ENCODE data around the gene MGME1. TPM values are rescaled to one million over a fixed set of nuclear protein-coding genes. Genes with fewer than 3 reads are reported as not detected.
A peak's percentile ranks its signal among the peaks of the same experiment; 100 is the strongest.

MGME1 gene
- polyA plus RNA-seq, 4 donors: 10.5 to 41.5 (median 14.0) TPM

DNA sequence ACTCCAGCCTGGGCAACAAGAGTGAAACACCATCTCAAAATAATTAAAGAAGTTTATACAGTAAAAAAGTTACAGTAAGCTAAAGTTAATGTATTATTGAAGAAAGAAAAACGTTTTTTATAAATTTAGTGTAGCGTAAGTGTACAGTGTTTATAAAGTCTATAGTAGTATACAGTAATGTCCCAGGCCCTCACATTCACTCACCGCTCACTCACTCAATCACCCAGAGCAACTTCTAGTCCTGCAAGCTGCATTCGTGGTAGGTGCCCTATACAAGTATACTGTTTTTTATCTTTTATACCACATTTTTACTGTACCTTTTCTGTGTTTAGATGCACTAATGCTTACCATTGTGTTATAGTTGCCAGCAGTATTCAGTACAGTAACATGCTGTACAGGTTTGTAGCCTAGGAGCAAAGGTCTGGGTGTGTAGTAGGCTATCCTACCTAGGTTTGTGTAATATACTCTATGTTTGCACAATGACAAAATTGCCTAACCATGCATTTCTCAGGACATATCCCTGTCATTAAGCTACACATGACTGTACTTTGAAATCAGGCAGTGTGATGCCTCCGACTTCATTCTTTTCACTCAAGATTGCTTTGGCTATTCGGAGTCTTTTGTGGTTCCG lies 16.7 kb downstream of the MGME1 start:
- H3K36me3 ChIP-seq (ENCODE audit: control insufficient read depth in 3 of 3, insufficient read depth in 2 of 3, low read depth in 1 of 3, low read length in 3 of 3): peaks cover 0 to 34% (median 6%) of the 10 kb centered on the region in 3 donors
- DNase-seq (peak; percentile 91 to 94), FAIRE-seq (peak; percentile 23)
- no peaks in the 10 kb centered on the region for H3K9me3 ChIP-seq (ENCODE audit: control insufficient read depth in 2 of 2, insufficient read depth in 1 of 2, low read depth in 1 of 2, low read length in 1 of 2)
- H3K4me1 ChIP-seq (ENCODE audit: control insufficient read depth in 3 of 3, insufficient read depth in 2 of 3, low read depth in 1 of 3, low read length in 2 of 3): peaks cover 0 to 10% (median 0%) of the 10 kb centered on the region in 3 donors
- peak overlapping the region in 1 of 3 donors; percentile 84 for H3K27ac ChIP-seq (ENCODE audit: low read depth in 1 of 3, low read length in 2 of 3)
- WGBS, 3 donors: 44 to 76% (median 59%) methylated on average over 7 of the region's 7 CpGs
- H3K27me3 ChIP-seq (ENCODE audit: control insufficient read depth in 3 of 3, insufficient read depth in 3 of 3, low read length in 3 of 3): no peaks in the 10 kb centered on the region
- H3K4me3 ChIP-seq (ENCODE audit: low read depth in 1 of 3, low read length in 3 of 3): no peak overlapping the region

DNA sequence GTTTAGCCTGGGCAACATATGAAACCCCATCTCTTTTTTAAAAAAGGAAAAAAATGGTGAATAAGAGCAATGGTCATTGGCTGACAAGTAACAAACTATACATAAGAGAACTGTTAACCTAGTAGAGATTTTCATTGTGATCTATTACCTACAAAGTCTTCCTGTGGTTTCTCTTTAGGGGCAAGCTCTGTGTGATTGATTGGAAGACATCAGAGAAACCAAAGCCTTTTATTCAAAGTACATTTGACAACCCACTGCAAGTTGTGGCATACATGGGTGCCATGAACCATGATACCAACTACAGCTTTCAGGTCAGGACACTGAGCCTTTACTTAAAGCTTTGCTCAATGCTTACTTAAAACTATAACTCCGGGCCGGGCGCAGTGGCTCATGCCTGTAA lies 19.2 kb downstream of the MGME1 start:
- WGBS, 3 donors: 93 to 96% (median 94%) methylated on average over 3 of the region's 3 CpGs
- Histone ChIP-seq H3K4me3 (ENCODE audit: low read depth in 1 of 3, low read length in 3 of 3) (no peak overlapping the region), H3K9me3 (ENCODE audit: control insufficient read depth in 2 of 2, insufficient read depth in 1 of 2, low read depth in 1 of 2, low read length in 1 of 2) (no peaks in the 10 kb centered on the region), H3K36me3 (ENCODE audit: control insufficient read depth in 3 of 3, insufficient read depth in 2 of 3, low read depth in 1 of 3, low read length in 3 of 3) (peaks cover 0 to 31% (median 6%) of the 10 kb centered on the region in 3 donors), H3K27ac (ENCODE audit: low read depth in 1 of 3, low read length in 2 of 3) (no peak overlapping the region), H3K4me1 (ENCODE audit: control insufficient read depth in 3 of 3, insufficient read depth in 2 of 3, low read depth in 1 of 3, low read length in 2 of 3) (peaks cover 0 to 10% (median 0%) of the 10 kb centered on the region in 3 donors), H3K27me3 (ENCODE audit: control insufficient read depth in 3 of 3, insufficient read depth in 3 of 3, low read length in 3 of 3) (no peaks in the 10 kb centered on the region)
- FAIRE-seq (no peak), DNase-seq (no peak)

DNA sequence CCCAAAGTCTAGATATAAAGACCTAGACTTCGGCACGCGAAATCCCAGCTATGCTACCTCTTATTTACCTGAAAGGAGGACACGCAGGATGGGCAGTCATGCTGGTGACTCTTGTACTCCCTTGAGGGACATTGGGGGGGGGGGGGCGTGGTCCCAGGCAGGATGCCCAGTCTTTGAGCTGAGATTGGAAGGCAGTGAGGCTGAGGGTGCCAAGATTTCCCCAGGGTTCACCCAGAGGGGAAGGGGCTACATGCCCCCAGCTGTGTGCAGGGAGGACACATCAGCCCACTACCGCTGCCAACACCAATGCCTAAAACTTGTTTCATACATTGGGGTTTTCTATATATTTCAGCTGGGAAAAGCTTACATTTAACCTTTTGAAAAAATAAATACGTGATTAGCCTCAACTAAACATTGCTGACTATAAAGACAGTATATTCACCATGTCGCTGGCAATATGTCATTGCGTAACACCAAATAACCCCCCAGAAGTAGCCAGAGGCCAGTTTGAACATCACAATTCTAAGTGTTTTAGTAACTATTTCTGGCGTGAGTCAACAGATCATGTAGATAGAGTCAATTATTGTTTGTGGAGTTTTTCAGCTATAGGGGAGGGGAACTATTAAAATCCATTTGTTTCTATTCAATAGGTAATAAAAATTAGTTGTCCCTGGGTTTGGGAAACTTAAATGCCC lies 21.6 kb downstream of the MGME1 start:
- Histone ChIP-seq H3K4me1 (ENCODE audit: control insufficient read depth in 3 of 3, insufficient read depth in 2 of 3, low read depth in 1 of 3, low read length in 2 of 3) (peaks cover 0 to 7% (median 0%) of the 10 kb centered on the region in 3 donors), H3K4me3 (ENCODE audit: low read depth in 1 of 3, low read length in 3 of 3) (no peak overlapping the region), H3K27ac (ENCODE audit: low read depth in 1 of 3, low read length in 2 of 3) (no peak overlapping the region), H3K9me3 (ENCODE audit: control insufficient read depth in 2 of 2, insufficient read depth in 1 of 2, low read depth in 1 of 2, low read length in 1 of 2) (no peaks in the 10 kb centered on the region), H3K27me3 (ENCODE audit: control insufficient read depth in 3 of 3, insufficient read depth in 3 of 3, low read length in 3 of 3) (no peaks in the 10 kb centered on the region), H3K36me3 (ENCODE audit: control insufficient read depth in 3 of 3, insufficient read depth in 2 of 3, low read depth in 1 of 3, low read length in 3 of 3) (peaks cover 0 to 28% (median 6%) of the 10 kb centered on the region in 3 donors)
- no peak for FAIRE-seq
- no peak for DNase-seq
- 90 to 94% (median 93%) methylated on average over 9 to 10 of the region's 10 CpGs for WGBS, 3 donors

DNA sequence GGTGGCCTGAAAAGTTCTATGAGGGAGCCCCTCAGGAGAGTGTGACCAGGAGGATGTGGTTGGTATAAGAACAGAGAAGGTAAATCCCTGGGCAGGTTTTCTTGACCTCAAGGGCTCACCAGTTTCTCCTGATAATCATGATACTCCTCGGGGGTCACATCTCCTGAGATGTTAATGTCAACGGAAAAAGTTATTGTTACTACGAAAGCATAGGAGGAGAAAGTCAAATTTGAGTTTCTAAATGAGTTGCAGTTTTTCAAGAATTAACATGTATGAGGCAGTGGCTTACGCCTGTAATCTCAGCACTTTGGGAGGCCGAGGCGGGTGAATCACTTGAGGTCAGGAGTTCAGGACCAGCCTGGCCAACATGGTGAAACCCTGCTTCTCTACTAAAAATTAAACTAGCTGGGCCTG lies 23.4 kb downstream of the MGME1 start:
- Histone ChIP-seq H3K4me1 (ENCODE audit: control insufficient read depth in 3 of 3, insufficient read depth in 2 of 3, low read depth in 1 of 3, low read length in 2 of 3) (no peaks in the 10 kb centered on the region), H3K9me3 (ENCODE audit: control insufficient read depth in 2 of 2, insufficient read depth in 1 of 2, low read depth in 1 of 2, low read length in 1 of 2) (no peaks in the 10 kb centered on the region), H3K36me3 (ENCODE audit: control insufficient read depth in 3 of 3, insufficient read depth in 2 of 3, low read depth in 1 of 3, low read length in 3 of 3) (peaks cover 0 to 21% (median 6%) of the 10 kb centered on the region in 3 donors), H3K27me3 (ENCODE audit: control insufficient read depth in 3 of 3, insufficient read depth in 3 of 3, low read length in 3 of 3) (no peaks in the 10 kb centered on the region), H3K27ac (ENCODE audit: low read depth in 1 of 3, low read length in 2 of 3) (no peak overlapping the region), H3K4me3 (ENCODE audit: low read depth in 1 of 3, low read length in 3 of 3) (no peak overlapping the region)
- DNase-seq (no peak), FAIRE-seq (no peak)
- 60 to 77% (median 73%) methylated on average over 6 of the region's 6 CpGs for WGBS, 3 donors

DNA sequence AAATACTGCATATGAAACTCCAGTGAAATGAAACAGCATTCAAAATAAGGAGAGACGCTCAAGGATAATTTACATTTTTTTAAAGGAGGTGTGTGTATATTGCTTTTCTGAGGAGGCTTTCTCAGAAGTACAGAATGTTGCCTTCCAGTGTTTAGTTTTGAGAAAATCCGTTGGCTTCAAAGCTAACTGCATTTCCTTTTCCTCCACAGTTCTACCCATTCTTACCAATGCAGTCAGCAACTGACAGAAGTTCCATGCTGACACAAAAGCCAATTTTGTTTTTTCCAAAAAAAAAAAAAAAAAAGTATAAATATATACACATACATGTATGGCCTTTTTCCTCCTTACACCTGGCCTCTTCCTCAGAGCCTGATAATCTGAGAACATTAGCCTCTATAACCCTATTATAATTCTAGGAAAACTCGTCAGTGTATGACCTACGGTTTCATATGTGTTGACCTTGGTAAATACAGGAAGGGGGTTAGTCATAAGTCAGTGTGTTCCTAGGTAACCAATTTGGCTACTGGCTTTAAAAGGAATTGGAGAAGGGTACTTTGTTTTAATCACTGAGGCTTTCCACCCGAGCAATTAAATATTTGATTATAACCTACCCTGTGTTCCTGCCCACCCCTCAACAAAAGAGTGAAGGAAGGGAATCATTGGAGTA lies 24.2 kb downstream of the MGME1 start:
- Histone ChIP-seq H3K27me3 (ENCODE audit: control insufficient read depth in 3 of 3, insufficient read depth in 3 of 3, low read length in 3 of 3) (no peaks in the 10 kb centered on the region), H3K9me3 (ENCODE audit: control insufficient read depth in 2 of 2, insufficient read depth in 1 of 2, low read depth in 1 of 2, low read length in 1 of 2) (no peaks in the 10 kb centered on the region), H3K4me3 (ENCODE audit: low read depth in 1 of 3, low read length in 3 of 3) (no peak overlapping the region), H3K27ac (ENCODE audit: low read depth in 1 of 3, low read length in 2 of 3) (no peak overlapping the region), H3K36me3 (ENCODE audit: control insufficient read depth in 3 of 3, insufficient read depth in 2 of 3, low read depth in 1 of 3, low read length in 3 of 3) (peaks cover 0 to 21% (median 6%) of the 10 kb centered on the region in 3 donors), H3K4me1 (ENCODE audit: control insufficient read depth in 3 of 3, insufficient read depth in 2 of 3, low read depth in 1 of 3, low read length in 2 of 3) (no peaks in the 10 kb centered on the region)
- DNase-seq (no peak), FAIRE-seq (no peak)
- WGBS, 3 donors: 59 to 66% (median 61%) methylated on average over 5 of the region's 5 CpGs

DNA sequence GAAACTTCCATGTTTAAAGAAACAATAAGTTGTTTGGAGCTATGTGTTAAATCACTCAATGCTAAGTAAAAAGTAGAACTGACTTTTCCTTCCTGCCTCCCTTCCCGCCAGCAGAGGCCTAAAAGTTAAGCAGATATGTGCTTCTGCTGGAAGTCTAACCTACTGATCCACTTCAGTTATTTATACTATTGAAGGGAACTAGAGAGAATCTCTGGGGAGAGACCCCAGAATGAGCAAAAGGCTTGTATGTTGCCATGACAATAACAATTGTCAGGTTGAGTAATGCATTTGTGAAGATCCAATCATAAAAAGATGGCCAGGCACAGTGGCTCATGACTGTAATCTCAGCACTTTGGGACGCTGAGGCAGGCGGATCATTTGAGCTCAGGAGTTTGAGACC lies 24.7 kb downstream of the MGME1 start:
- Histone ChIP-seq H3K9me3 (ENCODE audit: control insufficient read depth in 2 of 2, insufficient read depth in 1 of 2, low read depth in 1 of 2, low read length in 1 of 2) (no peaks in the 10 kb centered on the region), H3K36me3 (ENCODE audit: control insufficient read depth in 3 of 3, insufficient read depth in 2 of 3, low read depth in 1 of 3, low read length in 3 of 3) (peaks cover 0 to 16% (median 6%) of the 10 kb centered on the region in 3 donors), H3K27ac (ENCODE audit: low read depth in 1 of 3, low read length in 2 of 3) (no peak overlapping the region), H3K27me3 (ENCODE audit: control insufficient read depth in 3 of 3, insufficient read depth in 3 of 3, low read length in 3 of 3) (no peaks in the 10 kb centered on the region), H3K4me3 (ENCODE audit: low read depth in 1 of 3, low read length in 3 of 3) (no peak overlapping the region), H3K4me1 (ENCODE audit: control insufficient read depth in 3 of 3, insufficient read depth in 2 of 3, low read depth in 1 of 3, low read length in 2 of 3) (no peaks in the 10 kb centered on the region)
- DNase-seq: no peak
- no peak for FAIRE-seq
- 89 to 93% (median 92%) methylated on average over 3 of the region's 3 CpGs for WGBS, 3 donors

GRCh38 chr20:17995967-17996819 lies 27.4 kb downstream of the MGME1 start:
- Histone ChIP-seq H3K9me3 (ENCODE audit: control insufficient read depth in 2 of 2, insufficient read depth in 1 of 2, low read depth in 1 of 2, low read length in 1 of 2) (no peaks in the 10 kb centered on the region), H3K27me3 (ENCODE audit: control insufficient read depth in 3 of 3, insufficient read depth in 3 of 3, low read length in 3 of 3) (no peaks in the 10 kb centered on the region), H3K4me1 (ENCODE audit: control insufficient read depth in 3 of 3, insufficient read depth in 2 of 3, low read depth in 1 of 3, low read length in 2 of 3) (no peaks in the 10 kb centered on the region), H3K4me3 (ENCODE audit: low read depth in 1 of 3, low read length in 3 of 3) (no peak overlapping the region), H3K27ac (ENCODE audit: low read depth in 1 of 3, low read length in 2 of 3) (no peak overlapping the region), H3K36me3 (ENCODE audit: control insufficient read depth in 3 of 3, insufficient read depth in 2 of 3, low read depth in 1 of 3, low read length in 3 of 3) (no peaks in the 10 kb centered on the region)
- WGBS, 3 donors: 21 to 28% (median 26%) methylated on average over 16 of the region's 16 CpGs
- DNase-seq: peak; percentile 57 to 64
- no peak for FAIRE-seq

DNA sequence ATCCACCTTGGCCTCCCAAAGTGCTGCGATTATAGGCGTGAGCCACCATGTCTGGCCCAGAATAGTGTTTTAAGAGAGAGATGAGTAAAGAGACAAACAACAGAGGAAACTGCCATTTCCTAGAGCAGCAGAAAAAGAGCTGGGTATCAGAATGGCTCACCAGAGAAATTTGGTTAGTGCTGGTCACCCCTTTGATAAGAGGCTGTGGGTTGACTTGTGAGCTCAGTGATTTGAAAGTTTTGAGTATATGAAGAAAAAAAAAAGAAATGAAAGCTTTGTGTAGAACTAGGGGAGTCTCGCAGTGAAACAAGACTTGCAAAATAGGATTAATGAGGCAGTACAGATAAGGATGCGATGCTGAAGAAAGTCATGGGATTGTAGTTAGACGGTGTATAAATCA lies 29.6 kb downstream of the MGME1 start:
- Histone ChIP-seq H3K27ac (ENCODE audit: low read depth in 1 of 3, low read length in 2 of 3) (no peak overlapping the region), H3K9me3 (ENCODE audit: control insufficient read depth in 2 of 2, insufficient read depth in 1 of 2, low read depth in 1 of 2, low read length in 1 of 2) (no peaks in the 10 kb centered on the region), H3K27me3 (ENCODE audit: control insufficient read depth in 3 of 3, insufficient read depth in 3 of 3, low read length in 3 of 3) (no peaks in the 10 kb centered on the region), H3K4me3 (ENCODE audit: low read depth in 1 of 3, low read length in 3 of 3) (no peak overlapping the region), H3K4me1 (ENCODE audit: control insufficient read depth in 3 of 3, insufficient read depth in 2 of 3, low read depth in 1 of 3, low read length in 2 of 3) (no peaks in the 10 kb centered on the region), H3K36me3 (ENCODE audit: control insufficient read depth in 3 of 3, insufficient read depth in 2 of 3, low read depth in 1 of 3, low read length in 3 of 3) (no peaks in the 10 kb centered on the region)
- FAIRE-seq (no peak), DNase-seq (no peak)
- WGBS, 3 donors: 89 to 93% (median 93%) methylated on average over 5 of the region's 5 CpGs

Data from small intestine (tissue), 7 donors.